Measurements from ENCODE around the gene KLF13. TPM values are rescaled to one million over a fixed set of nuclear protein-coding genes. Genes with fewer than 3 reads are reported as not detected.
A peak's percentile ranks its signal among the peaks of the same experiment; 100 is the strongest.

Gene KLF13
- total and polyA plus RNA-seq, 11 donors, result 22.4 to 74.0 (median 56.4) TPM

- H3K36me3 ChIP-seq, result peaks cover 0 to 7% (median 0%) of the 10 kb centered on the region in 9 donors
- intact Hi-C loops (cut with DNase I), result loop anchor here (1.0 to 10.0 kb wide), 11 partner anchors 11 to 147 kb away; partner anchors contain the start of gene KLF13 (in 6 of the 10)
- peak in 1 of 5 donors; percentile 60 for DNase-seq
- H3K27ac ChIP-seq, result peak overlapping the region; percentile 87 to 96 (median 92)
- H3K4me1 ChIP-seq, result peaks cover 42 to 100% (median 98%) of the 10 kb centered on the region in 12 donors
- H3K4me3 ChIP-seq, result peak overlapping the region in 4 of 12 donors; percentile 8 to 47 (median 36)
- peak in 2 of 4 donors; percentile 2 to 19 for ATAC-seq
- 47 to 54% (median 50%) methylated on average over 10 of the region's 10 CpGs for WGBS, 4 donors
- H3K9me3 ChIP-seq, result no peaks in the 10 kb centered on the region
- no peak for TF ChIP-seq CTCF (IDR thresholded peaks at IDR 0.05)
- no peak for TF ChIP-seq POLR2A (IDR thresholded peaks at IDR 0.05)
- H3K27me3 ChIP-seq, result no peaks in the 10 kb centered on the region
These were observed 37.8 kb downstream of the KLF13 start for GRCh38 chr15:31364301-31365031.

GRCh38 chr15:31365032-31365654 lies 38.5 kb downstream of the KLF13 start:
- DNase-seq (no peak), ATAC-seq (no peak)
- intact Hi-C loops (cut with DNase I), result loop anchor here in 8 of 10 donors (1.0 to 10.0 kb wide), 11 partner anchors 12 to 148 kb away; partner anchors contain the start of gene KLF13 (in 4 of the 8)
- TF ChIP-seq POLR2A (IDR thresholded peaks at IDR 0.05), result no peak
- no peak for TF ChIP-seq CTCF (IDR thresholded peaks at IDR 0.05)
- Histone ChIP-seq H3K4me3 (peak overlapping the region in 9 of 12 donors; percentile 20 to 47 (median 35)), H3K9me3 (no peaks in the 10 kb centered on the region), H3K27me3 (no peaks in the 10 kb centered on the region), H3K36me3 (peaks cover 0 to 6% (median 0%) of the 10 kb centered on the region in 9 donors), H3K4me1 (peaks cover 35 to 100% (median 95%) of the 10 kb centered on the region in 12 donors), H3K27ac (peak overlapping the region; percentile 87 to 96 (median 92))
- WGBS, 4 donors, result 55 to 68% (median 62%) methylated on average over 8 to 10 of the region's 10 CpGs

- WGBS, 4 donors, result 0 to 19% (median 7%) methylated on average over 13 to 22 of the region's 22 CpGs
- peak; percentile 89 to 92 (median 91) for ATAC-seq
These were observed 39.1 kb downstream of the KLF13 start for GRCh38 chr15:31365655-31366127.

More at GRCh38 chr15:31365655-31366127, 39.1 kb downstream of the KLF13 start:
- intact Hi-C loops (cut with DNase I), result loop anchor here in 8 of 10 donors (1.0 to 10.0 kb wide), 12 partner anchors 12 to 148 kb away; partner anchors contain the start of gene KLF13 (in 4 of the 8)
- H3K4me3 ChIP-seq, result peak overlapping the region in 11 of 12 donors; percentile 7 to 47 (median 35)
- H3K36me3 ChIP-seq, result peaks cover 0 to 6% (median 0%) of the 10 kb centered on the region in 9 donors
- peaks cover 31 to 100% (median 92%) of the 10 kb centered on the region in 12 donors for H3K4me1 ChIP-seq
- H3K9me3 ChIP-seq, result no peaks in the 10 kb centered on the region
- no peaks in the 10 kb centered on the region for H3K27me3 ChIP-seq
- peak overlapping the region; percentile 87 to 96 (median 92) for H3K27ac ChIP-seq
- DNase-seq, result peak; percentile 89 to 98 (median 93)
- TF ChIP-seq POLR2A (IDR thresholded peaks at IDR 0.05) (peak in 1 of 2 donors; percentile 31), CTCF (IDR thresholded peaks at IDR 0.05) (peak in 11 of 12 donors; percentile 8 to 66 (median 43))
